Measurements from ENCODE around the gene NDUFA7.
"Not testable (repeated sequence)": the region's sequence is repeated elsewhere in the genome, so short reads cannot be mapped to it uniquely, and the experiment has no call there.

Gene NDUFA7

DNA sequence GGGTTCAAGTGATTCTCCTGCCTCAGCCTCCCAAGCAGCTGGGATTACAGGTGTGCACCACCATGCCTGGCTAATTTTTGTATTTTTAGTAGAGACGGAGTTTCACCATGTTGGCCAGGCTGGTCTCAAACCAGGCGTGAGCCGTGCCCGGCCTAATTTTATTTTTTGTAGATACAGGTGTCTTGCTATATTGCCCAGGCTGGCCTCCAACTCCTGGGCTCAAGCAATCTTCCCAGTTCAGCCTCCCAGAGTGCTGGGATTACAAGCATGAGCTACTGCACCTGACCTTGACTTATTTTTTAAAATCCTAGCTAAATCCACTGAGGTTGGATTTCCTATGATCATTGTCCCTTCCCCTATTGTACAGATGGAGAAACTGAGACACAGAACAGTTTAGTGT is 20.3 kb upstream of the NDUFA7 start:
- DNase-seq = not testable (repeated sequence)

DNA sequence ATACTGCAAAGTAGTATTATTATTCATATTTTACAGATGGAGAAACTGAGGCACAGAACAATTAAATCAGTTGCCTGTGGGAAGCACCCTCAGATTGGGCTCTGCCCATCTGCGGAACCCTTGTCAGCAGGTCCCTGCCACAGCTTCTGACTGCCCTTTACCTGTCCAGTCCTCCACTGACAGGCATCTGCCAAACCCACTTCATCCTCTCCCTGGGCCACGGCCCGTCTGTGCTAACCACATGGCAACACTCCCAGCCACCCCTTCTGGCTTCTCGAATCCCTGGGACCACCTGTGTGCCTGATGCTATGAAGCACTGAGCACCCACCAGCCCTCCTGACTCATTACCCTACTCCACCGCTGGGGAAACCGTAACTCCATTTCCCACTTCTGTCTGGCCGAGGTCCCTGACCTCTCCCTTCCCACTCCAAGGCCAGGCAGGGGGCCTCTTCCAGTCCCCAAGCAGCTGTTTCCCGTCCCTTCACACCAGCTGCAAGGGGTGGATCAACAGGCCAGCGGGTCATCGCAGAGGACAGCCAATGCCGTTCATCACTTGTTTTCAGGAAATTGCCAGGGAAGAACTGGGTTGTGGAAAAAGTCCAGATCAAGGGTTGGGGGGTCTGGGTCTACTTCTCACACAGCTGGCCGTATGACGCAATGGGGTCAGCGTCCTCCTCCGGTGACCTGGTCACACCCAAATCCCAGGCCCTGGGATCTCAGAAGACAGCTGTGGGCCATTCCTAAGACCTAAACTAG is 19.3 kb upstream of the NDUFA7 start:
- no peak for DNase-seq

DNA sequence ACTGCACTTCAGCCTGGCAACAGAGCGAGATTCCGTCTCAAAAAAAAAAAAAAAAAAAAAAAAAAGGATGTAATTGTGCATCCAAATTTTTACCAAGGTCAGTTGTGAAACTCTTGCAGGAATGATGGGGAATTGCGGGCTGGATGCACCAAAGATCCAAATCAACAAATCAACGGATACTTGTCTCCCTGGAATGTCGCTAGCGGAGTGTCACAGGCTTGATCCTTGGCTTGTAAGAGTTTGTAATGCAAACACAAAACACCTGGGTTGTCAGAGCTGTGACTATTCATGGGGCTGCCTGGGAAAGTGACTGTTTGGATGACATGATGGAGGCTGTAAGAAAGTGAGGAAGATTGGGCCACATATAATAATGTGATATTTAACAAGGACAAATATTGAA is 17.7 kb upstream of the NDUFA7 start:
- DNase-seq = no peak

DNA sequence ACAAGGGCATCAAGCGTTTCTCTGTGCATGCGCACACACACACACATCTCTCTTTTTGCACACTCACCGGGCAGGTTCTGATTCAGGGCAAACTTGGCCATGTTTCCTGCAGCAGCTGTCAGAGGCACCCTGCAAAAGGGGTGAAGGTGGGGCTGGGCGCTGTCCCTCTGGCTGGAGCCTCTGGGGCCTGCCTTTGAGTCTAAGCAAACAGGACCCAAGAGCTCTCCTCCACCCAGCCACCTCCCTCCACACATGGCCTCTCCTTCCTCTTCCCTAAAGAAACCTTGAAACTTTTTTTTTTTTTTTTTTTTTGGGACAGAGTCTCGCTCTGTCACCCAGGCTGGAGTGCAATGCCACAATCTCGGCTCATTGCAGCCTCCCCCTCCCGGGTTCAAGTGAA is 16.6 kb upstream of the NDUFA7 start:
- DNase-seq = no peak

- no peak for DNase-seq
Observed at GRCh38 chr19:8336660-8337059, 15.5 kb upstream of the NDUFA7 start.

GRCh38 chr19:8336072-8336569 is 14.9 kb upstream of the NDUFA7 start:
- no peak for DNase-seq

DNA sequence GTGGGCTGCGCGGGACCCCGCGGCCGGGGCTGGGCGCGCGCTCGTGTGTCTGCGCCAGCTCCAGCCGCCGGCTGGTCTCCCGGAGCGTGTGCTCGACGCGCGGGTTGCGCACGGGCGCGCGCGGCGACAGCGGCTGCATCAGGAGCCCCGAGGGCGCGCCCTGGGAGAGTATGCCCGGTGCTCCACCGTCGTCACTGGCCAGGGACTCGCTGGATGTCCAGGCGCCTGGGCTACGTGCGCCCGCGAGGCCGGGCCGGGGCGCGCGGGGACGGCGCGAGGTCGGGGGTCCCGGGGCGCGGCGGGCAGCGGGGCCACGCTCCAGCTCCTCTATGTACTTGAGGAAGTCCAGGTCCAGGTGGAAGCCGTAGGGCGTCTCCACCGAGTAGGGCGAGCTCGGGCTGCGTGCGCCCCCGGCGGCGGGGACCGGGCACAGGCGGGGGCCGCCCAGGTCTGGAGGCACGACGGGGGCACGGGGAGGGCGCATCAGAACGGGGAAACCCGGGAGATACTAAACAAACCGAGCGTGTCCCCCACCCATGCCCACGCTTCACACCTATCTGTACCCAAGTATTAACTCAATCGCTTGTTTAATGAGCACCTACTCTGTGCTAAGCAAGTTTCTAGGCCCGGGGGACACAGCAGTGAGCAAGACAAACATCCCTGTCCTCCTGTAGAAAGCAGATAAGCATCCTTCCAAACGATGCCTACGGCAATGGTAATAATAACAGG is 14.3 kb upstream of the NDUFA7 start:
- no peak for DNase-seq

DNA sequence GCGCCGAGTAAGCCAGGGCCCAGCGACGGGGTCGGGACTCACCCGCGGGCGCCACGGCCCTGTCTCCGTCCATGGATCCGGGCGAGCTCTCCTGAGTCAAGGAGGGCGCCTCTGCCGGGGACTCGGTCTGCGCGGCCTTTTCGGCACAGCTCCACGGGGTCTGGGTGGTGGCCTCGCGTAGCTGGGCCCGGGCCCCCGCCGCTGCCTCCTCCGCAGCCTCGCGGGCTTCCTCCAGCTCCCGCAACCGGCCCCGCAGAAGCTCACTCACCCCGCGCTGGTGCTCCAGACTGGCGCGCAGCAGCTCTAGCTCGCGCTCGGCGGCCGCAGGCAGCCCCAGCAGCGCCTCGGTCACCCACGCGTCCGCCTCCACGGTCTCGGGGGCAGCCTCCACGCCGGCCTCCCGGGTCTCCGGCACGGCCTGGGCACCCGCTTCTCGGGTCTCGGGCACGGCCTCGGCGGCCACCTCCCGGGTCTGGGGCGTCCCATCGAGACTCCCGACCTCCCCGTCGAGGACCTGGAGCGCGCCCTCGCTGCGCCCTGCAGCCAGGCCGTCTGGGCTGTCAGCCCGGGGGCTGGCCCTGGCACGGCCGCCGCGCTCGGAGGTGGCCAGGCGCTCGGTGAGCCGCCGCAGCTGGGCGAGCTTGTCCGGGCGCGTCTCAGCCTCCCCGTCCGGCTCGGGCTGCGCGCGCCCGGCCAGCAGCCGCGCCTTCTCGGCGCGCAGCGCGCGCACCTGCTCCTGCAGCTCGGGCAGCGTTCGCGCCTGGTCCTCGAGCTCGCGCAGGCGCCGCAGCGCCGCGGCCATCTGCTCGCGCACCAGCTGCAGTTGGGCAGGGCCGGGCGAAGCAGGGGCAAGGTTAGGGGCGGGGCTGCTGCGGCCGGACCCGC is 13.5 kb upstream of the NDUFA7 start:
- no peak for DNase-seq

- no peak for DNase-seq
Observed at GRCh38 chr19:8333767-8334457, 12.7 kb upstream of the NDUFA7 start.

- no peak for DNase-seq
Observed at GRCh38 chr19:8332976-8333766, 12.0 kb upstream of the NDUFA7 start.

DNA sequence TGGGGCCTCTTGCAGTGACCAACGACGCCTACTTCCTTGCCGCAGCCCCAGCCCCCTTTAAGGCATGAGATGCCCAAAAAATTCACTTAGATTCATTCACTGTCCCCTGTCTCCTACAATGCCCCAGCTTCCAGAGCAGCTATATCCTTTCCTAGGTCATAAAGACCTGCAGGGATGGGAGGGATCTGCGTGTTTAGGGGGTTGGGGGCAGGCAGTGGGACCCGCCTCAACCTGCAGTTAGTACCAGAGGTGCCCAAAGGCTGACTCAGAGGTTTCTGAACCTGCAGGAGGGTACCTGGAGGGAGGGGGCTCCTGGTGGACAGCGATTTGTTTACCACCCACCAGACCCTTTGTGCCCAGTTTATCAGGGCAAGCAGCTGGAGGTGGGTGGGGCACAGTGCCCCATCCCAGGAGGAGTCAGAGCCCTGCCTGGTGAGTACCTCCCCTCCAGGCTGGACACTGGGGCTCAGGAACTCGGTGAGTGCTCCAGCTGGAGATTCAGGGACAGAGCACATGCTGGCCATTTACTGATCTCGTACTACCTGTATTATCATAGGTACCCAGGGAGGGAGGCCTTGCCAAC is 10.2 kb upstream of the NDUFA7 start:
- DNase-seq = no peak

DNA sequence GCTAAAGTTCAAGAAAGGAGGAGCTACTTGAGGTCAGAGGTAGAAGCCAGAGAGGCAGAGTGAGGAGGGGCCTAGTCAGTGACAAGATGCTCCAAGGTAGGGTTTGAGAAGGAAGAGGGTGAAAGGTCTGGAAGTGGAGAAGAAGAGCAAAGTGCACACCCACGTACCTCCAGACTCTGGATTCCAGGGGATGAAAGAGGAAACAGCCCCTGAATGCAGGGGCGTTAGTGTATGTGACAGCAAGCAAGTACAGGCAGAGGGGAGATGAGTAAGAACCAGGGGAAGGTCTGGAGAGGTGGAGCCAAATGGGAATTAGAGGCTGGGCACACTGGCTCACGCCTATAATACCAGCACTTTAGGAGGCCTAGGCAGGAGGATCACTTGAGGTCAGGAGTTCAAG is 8.8 kb upstream of the NDUFA7 start:
- DNase-seq = no peak

GRCh38 chr19:8325454-8325853 is 4.3 kb upstream of the NDUFA7 start:
- no peak for DNase-seq

GRCh38 chr19:8324186-8325050 is 3.2 kb upstream of the NDUFA7 start:
- no peak for DNase-seq

GRCh38 chr19:8323781-8324185 is 2.6 kb upstream of the NDUFA7 start:
- DNase-seq = no peak

GRCh38 chr19:8322638-8322997 is 1.4 kb upstream of the NDUFA7 start:
- no peak for DNase-seq

- no peak for DNase-seq
Observed at GRCh38 chr19:8321986-8322637, 937 bp upstream of the NDUFA7 start.

- no peak for DNase-seq
Observed at GRCh38 chr19:8320564-8321066, 560 bp downstream of the NDUFA7 start.

GRCh38 chr19:8319807-8320520 is 1.2 kb downstream of the NDUFA7 start:
- no peak for DNase-seq
